Activated T-cell treated with anti-CD3 and anti-CD28 coated beads for 4 hours (primary cell): ENCODE results near the gene NTM.
"Not testable (repeated sequence)": the region's sequence is repeated elsewhere in the genome, so short reads cannot be mapped to it uniquely, and the experiment has no call there.

ENCODE experiments used
- DNase-seq: peaks from one replicate; pipeline ENCODE4 v3.0.0-alpha.2; 2020

NTM gene

GRCh38 chr11:132301900-132302299, 931.5 kb downstream of the NTM start:
- no peak for DNase-seq

GRCh38 chr11:132307309-132308020, 937.0 kb downstream of the NTM start:
- no peak for DNase-seq

GRCh38 chr11:132310390-132311375, 940.3 kb downstream of the NTM start:
- DNase-seq, result no peak

GRCh38 chr11:132311703-132312102, 941.3 kb downstream of the NTM start:
- DNase-seq, result no peak

GRCh38 chr11:132312161-132312560, 941.7 kb downstream of the NTM start:
- DNase-seq, result no peak

- no peak for DNase-seq
Measured at GRCh38 chr11:132312701-132313111, 942.3 kb downstream of the NTM start.

- DNase-seq, result no peak
Measured at GRCh38 chr11:132314911-132315455, 944.6 kb downstream of the NTM start.

- no peak for DNase-seq
Measured at GRCh38 chr11:132315696-132316095, 945.3 kb downstream of the NTM start.

- no peak for DNase-seq
Measured at GRCh38 chr11:132318421-132319157, 948.2 kb downstream of the NTM start.

GRCh38 chr11:132319419-132319818, 949.0 kb downstream of the NTM start:
- not testable (repeated sequence) for DNase-seq

- no peak for DNase-seq
Measured at GRCh38 chr11:132330515-132330914, 960.1 kb downstream of the NTM start.

- no peak for DNase-seq
Measured at GRCh38 chr11:132332521-132332920, 962.1 kb downstream of the NTM start.

GRCh38 chr11:132334769-132335280, 964.4 kb downstream of the NTM start:
- no peak for DNase-seq

- DNase-seq, result no peak
Measured at GRCh38 chr11:132335311-132335710, 964.9 kb downstream of the NTM start.

- DNase-seq, result no peak
Measured at GRCh38 chr11:132336781-132337535, 966.5 kb downstream of the NTM start.

GRCh38 chr11:132337819-132338416, 967.5 kb downstream of the NTM start:
- DNase-seq, result no peak

GRCh38 chr11:132342408-132342807, 972.0 kb downstream of the NTM start:
- no peak for DNase-seq

- DNase-seq, result no peak
Measured at GRCh38 chr11:132343445-132344175, 973.2 kb downstream of the NTM start.

GRCh38 chr11:132346558-132347148, 976.2 kb downstream of the NTM start:
- no peak for DNase-seq
